ENCODE data around the gene GREB1L.

GREB1L gene

GRCh38 chr18:21242141-21242779 is at the start of gene GREB1L:
GREB1L (plus strand) TSS chr18:21242232; CDS start chr18:21383519, 141,287 bp downstream.
- TF ChIP-seq, protein P1, sequence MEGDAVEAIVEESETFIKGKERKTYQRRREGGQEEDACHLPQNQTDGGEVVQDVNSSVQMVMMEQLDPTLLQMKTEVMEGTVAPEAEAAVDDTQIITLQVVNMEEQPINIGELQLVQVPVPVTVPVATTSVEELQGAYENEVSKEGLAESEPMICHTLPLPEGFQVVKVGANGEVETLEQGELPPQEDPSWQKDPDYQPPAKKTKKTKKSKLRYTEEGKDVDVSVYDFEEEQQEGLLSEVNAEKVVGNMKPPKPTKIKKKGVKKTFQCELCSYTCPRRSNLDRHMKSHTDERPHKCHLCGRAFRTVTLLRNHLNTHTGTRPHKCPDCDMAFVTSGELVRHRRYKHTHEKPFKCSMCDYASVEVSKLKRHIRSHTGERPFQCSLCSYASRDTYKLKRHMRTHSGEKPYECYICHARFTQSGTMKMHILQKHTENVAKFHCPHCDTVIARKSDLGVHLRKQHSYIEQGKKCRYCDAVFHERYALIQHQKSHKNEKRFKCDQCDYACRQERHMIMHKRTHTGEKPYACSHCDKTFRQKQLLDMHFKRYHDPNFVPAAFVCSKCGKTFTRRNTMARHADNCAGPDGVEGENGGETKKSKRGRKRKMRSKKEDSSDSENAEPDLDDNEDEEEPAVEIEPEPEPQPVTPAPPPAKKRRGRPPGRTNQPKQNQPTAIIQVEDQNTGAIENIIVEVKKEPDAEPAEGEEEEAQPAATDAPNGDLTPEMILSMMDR (IDR thresholded peaks at IDR 0.05): no peak
- no peak within 1 kb of the TSS for H3K4me3 ChIP-seq (ENCODE audit: low read depth in 1 of 2, low read length in 1 of 2)

GRCh38 chr18:21192308-21192624 is 49.8 kb upstream of the GREB1L start:
- Histone ChIP-seq H3K4me3 (ENCODE audit: low read depth in 1 of 2, low read length in 1 of 2) (no peak overlapping the region), H3K27me3 (peaks cover 34% of the 10 kb centered on the region), H3K27ac (no peak overlapping the region), H3K9me3 (no peaks in the 10 kb centered on the region), H3K4me1 (ENCODE audit: control insufficient read depth in 1 of 2, insufficient read depth in 1 of 2, low read depth in 1 of 2, low read length in 1 of 2) (no peaks in the 10 kb centered on the region), H3K36me3 (no peaks in the 10 kb centered on the region)
- TF ChIP-seq, protein P1 (IDR thresholded peaks at IDR 0.05): no peak

More at GRCh38 chr18:21242141-21242779, at the start of gene GREB1L:
- Histone ChIP-seq H3K9me3 (no peaks in the 10 kb centered on the region), H3K4me1 (ENCODE audit: control insufficient read depth in 1 of 2, insufficient read depth in 1 of 2, low read depth in 1 of 2, low read length in 1 of 2) (no peaks in the 10 kb centered on the region), H3K36me3 (no peaks in the 10 kb centered on the region), H3K27me3 (peaks cover 100% of the 10 kb centered on the region), H3K27ac (no peak within 1 kb of the TSS)

DNA sequence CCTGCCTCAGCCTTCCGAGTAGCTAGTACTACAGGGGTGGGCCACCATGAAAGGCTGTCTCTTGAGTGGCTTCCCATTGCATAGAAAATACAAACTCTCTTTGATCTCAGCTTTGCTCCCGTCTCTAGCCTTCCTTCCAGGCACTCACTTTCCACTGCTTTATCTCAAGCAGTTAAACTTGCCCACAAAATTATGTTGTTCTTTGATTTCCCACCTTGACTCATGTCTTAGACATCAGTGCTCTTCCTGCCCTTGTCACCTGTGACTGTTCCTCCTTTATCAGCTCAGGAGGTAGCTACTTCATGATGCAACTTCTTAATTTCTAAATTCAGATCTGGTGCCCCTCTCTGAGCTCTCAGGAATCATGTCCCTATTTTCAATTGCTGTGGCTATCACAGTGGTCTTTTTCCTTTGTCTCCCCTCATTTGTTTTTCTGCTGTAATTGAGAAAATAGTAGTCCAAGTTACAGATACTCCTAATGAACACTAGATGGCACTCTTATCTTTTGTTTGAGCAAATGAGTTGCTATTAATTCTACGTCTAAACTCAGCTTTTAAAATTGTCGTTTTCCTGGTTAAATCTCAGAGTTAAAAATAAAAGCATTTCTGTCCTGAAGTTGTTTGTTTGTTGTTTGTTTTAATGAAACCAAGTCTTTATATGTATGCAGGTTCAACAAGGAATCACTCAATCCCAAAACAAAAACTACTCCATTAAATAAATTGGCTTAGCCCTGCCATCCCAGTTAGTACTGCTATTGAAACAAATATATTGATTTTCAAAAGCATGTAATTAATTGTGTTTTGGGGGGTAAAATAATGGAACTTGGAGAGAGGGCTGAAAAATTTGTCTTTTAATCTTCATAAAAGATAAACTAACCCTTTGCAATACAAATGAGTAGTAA is 46.9 kb upstream of the GREB1L start:
- H3K9me3 ChIP-seq: no peaks in the 10 kb centered on the region
- H3K4me1 ChIP-seq (ENCODE audit: control insufficient read depth in 1 of 2, insufficient read depth in 1 of 2, low read depth in 1 of 2, low read length in 1 of 2): no peaks in the 10 kb centered on the region
- TF ChIP-seq, protein P1 (IDR thresholded peaks at IDR 0.05): peak; percentile 45
- H3K27me3 ChIP-seq: peaks cover 61% of the 10 kb centered on the region
- H3K4me3 ChIP-seq (ENCODE audit: low read depth in 1 of 2, low read length in 1 of 2): no peak overlapping the region
- H3K36me3 ChIP-seq: no peaks in the 10 kb centered on the region
- no peak overlapping the region for H3K27ac ChIP-seq

DNA sequence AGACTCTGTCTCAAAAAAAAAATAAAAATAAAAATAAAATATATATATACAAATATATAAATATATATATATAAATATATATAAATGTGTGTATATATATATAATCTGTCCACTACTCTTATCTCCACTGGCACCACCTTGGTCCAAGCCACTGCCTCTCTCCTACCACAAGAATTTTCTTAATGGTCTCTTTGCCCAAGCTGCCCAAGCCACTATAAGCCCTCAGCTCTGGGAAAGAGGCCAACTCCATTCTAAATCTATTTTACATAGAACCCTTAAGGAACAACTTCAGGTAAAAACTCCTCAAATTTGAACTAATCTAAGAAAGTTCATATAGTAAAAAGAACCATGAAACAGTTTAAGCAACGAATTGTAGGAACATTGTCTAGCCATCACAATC is 45.6 kb upstream of the GREB1L start:
- H3K27me3 ChIP-seq: peaks cover 55% of the 10 kb centered on the region
- H3K4me3 ChIP-seq (ENCODE audit: low read depth in 1 of 2, low read length in 1 of 2): no peak overlapping the region
- no peaks in the 10 kb centered on the region for H3K36me3 ChIP-seq
- no peak overlapping the region for H3K27ac ChIP-seq
- no peaks in the 10 kb centered on the region for H3K9me3 ChIP-seq
- no peaks in the 10 kb centered on the region for H3K4me1 ChIP-seq (ENCODE audit: control insufficient read depth in 1 of 2, insufficient read depth in 1 of 2, low read depth in 1 of 2, low read length in 1 of 2)
- TF ChIP-seq, protein P1 (IDR thresholded peaks at IDR 0.05): no peak

- Histone ChIP-seq H3K36me3 (no peaks in the 10 kb centered on the region), H3K27me3 (peaks cover 18% of the 10 kb centered on the region), H3K4me3 (ENCODE audit: low read depth in 1 of 2, low read length in 1 of 2) (no peak overlapping the region), H3K9me3 (no peaks in the 10 kb centered on the region), H3K27ac (no peak overlapping the region), H3K4me1 (ENCODE audit: control insufficient read depth in 1 of 2, insufficient read depth in 1 of 2, low read depth in 1 of 2, low read length in 1 of 2) (no peaks in the 10 kb centered on the region)
- TF ChIP-seq, protein P1 (IDR thresholded peaks at IDR 0.05): no peak
Observed at GRCh38 chr18:21203126-21203525, 38.9 kb upstream of the GREB1L start.

Data from neutrophil (primary cell).